GM18907 (cell line): ENCODE measurements around the gene JAG1.

Source experiments
- ATAC-seq: cut with Tn5 transposase; IDR thresholded peaks from one replicate; pipeline ENCODE4 v1.9.1; 2021; ENCODE audit warnings: mild to moderate bottlenecking, moderate library complexity; ENCODE audit not compliant: unreplicated experiment

Gene JAG1

GRCh38 chr20:10673842-10674683 is at the start of gene JAG1:
TSS of gene JAG1 (minus strand) at chr20:10673999. CDS start at chr20:10673530, 469 bp downstream.
- ATAC-seq: peak; percentile 64

GRCh38 chr20:10721976-10722375 is 48.2 kb upstream of the JAG1 start:
- ATAC-seq: no peak

DNA sequence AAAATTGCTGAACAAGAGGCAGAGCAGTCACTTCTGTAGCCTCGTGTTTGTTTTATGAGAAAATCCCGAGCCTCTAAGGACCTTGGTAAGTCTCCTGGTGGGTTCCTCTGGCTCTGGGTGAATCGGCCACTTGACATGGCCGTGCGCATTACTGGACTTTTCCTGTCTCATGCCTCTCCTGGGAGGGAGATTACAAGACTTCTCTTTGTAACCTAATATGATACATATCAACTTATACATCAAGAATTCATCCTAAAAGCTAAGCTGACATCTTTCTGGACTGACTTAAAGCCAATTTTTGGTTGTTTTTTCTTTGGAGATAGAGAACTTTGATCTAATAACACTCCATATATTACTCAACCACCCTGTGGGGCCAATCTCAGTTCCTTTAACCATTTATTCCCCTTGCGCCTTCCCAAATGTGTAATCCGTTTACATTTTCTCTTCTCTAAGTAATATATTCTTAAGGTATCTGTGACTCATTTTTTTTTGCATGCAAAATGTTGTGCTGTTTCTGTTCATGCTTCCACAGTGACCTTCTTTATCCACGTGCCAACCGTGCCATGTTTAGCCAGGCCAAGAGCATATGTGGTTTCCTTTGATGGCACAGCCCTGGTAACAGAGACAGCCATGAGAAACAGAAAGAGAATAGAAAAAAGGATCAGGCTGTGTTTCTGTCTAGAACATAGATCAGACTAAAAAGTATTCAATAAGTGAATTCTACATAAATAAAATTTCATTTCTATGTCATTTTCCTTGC is 47.5 kb upstream of the JAG1 start:
- no peak for ATAC-seq

GRCh38 chr20:10720565-10720964 is 46.8 kb upstream of the JAG1 start:
- no peak for ATAC-seq

- ATAC-seq: no peak
Observed at GRCh38 chr20:10719740-10720385, 46.1 kb upstream of the JAG1 start.

GRCh38 chr20:10718661-10719060 is 44.9 kb upstream of the JAG1 start:
- no peak for ATAC-seq

GRCh38 chr20:10716855-10717254 is 43.1 kb upstream of the JAG1 start:
- no peak for ATAC-seq

DNA sequence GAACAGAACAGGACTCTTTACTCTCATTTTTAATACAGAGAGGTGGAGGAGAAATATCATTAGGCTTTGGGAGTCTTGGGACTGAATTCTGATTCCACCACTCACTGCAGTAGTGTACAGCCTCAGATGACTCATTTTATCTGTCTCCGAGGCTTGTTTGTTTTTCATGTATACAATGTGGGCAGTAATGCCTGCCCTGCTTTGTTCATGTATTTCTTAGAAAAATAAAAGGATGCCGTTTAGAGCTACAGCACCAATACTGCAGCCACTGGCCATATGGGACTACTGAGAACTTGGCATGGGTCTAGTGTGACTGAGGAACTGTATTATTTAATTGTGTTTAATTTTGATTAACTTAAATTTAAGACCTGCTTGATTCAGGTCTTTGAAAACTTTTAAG is 41.2 kb upstream of the JAG1 start:
- peak; percentile 35 for ATAC-seq

DNA sequence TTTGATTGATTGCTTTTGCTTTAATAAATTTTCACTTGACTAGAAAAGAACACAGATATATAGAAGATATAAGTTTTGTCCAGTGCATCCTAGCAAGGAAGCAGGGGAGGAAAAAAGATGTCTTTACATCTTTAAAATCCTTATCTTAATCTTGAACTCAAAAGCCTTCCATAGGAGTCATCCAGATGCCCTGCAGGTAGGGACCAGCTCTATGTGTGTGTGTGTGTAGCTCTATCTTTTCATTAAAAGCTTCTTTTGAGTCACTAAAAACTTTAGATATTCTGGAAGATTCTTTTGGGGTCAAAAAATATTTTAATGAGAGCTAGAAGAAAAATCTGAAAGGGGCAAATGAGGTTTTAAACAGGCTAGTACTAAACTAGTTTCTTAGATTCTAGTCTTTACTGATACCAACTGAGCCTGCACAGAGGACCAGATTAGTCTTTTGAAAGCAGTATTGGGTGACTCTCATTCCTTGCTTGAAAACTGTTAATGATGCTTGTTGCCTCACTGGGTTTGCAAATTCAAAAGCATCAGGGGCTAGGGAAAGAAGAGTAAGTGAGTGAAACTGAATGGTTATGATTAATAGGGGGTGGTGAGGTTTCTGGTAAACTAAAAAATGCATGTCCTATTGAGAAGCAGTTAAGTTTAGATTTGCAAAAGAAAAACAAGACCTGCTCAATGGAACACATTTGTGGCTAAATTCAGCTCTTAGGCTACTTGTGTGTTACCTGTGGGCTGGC is 40.6 kb upstream of the JAG1 start:
- peak; percentile 48 for ATAC-seq

DNA sequence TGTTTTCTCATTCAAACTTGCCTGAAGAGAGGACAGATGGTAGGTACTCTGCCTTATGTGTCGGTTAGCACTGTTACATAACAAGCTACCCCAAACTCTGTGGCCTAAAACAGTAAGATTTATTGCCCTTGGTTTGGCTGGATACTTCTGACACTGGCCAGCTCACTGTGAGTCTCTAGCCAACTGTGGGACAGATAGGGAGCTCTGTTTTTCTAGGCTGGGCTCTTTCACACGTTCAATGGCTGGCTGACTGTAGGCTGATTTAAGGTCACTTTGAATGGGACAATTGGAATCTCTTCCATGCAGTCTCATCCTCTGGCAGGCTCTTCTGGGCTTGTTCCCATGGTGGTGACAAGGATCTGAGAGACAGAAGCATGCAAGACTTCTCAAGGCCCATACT is 39.4 kb upstream of the JAG1 start:
- ATAC-seq: no peak

DNA sequence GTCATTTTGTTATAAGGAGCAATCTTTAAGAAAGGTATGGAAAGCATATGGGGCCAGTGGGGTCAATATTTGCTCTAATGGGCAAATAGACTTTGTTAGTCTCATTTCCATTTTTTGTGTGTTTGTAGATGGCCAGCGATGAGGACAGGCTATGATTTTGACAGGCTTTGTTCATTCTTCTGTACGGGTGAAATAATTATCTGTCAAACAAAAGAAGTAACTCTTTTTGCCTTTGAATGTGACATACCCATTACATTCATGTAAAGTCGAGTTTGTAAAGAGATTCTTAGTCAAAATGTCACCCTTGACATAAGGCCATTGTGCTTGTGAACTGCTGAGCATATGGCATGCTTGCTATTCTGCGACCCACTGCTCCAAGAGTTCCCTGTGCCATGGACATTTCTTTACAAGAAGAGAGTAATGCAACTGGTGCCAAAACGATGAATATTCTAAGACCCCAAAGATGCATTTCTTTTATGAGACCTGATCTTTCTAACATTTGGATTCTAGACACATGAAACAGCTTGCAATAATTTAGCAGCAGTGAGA is 38.2 kb upstream of the JAG1 start:
- ATAC-seq: no peak

GRCh38 chr20:10710991-10711775 is 37.4 kb upstream of the JAG1 start:
- ATAC-seq: no peak

- no peak for ATAC-seq
Observed at GRCh38 chr20:10709916-10710315, 36.1 kb upstream of the JAG1 start.

DNA sequence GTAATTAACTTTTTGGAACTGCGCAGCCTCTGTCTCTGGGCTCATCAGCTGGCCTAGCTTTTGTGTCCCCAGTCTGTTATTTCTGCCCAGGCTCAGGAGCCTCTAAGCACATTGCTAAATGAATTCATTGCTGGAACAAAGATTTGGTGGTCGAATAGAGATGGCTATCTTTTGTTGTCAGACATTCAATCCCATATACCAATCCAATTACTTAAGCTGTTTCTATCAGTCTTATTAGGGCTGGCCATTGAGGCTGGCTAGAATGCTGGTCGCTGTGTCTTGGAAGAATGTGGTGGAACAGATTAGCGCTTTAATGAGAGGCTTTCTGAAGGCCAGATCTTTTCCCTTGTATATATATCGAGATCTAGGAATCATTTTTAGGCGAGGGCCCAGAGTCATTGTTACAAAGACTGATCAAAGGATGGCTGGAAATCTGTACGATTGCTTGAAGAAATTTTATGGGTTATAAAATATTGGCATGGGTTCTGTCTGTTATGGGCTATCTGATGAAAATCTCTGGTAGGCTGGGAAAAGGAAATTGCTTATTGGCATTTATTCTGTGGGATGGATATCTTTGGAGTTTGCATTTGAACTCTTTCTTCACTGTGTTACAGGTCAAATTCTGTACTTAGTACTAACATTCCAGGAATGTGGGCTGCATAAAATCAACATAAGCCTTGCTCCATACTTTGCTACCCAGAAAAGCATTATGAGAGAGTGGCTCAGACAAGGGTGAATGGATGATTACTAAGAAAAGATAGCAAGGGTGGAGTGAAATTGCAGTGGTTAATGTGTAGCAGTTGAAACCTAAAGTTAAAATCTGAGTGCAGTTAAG is 34.8 kb upstream of the JAG1 start:
- no peak for ATAC-seq

GRCh38 chr20:10707791-10708190 is 34.0 kb upstream of the JAG1 start:
- ATAC-seq: no peak

DNA sequence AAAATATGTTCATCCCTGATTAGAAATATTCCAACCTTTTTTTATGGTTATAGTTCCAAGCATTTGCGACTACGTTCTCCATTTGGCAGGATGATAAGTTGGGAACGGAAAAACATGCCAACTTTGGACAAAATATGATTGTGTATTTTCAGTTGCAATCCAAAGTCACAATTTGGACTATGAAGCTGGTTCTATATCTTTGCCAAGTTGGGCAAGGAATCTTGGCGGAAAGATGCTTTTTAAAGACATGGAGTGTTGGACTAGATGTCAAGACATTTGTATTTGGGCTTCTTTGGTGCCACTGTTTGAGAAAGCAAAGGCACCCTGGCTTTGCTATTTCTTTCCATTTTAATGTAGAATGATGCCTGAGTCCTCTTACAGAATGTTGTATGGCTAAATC is 33.3 kb upstream of the JAG1 start:
- no peak for ATAC-seq

GRCh38 chr20:10706460-10706811 is 32.6 kb upstream of the JAG1 start:
- ATAC-seq: no peak

DNA sequence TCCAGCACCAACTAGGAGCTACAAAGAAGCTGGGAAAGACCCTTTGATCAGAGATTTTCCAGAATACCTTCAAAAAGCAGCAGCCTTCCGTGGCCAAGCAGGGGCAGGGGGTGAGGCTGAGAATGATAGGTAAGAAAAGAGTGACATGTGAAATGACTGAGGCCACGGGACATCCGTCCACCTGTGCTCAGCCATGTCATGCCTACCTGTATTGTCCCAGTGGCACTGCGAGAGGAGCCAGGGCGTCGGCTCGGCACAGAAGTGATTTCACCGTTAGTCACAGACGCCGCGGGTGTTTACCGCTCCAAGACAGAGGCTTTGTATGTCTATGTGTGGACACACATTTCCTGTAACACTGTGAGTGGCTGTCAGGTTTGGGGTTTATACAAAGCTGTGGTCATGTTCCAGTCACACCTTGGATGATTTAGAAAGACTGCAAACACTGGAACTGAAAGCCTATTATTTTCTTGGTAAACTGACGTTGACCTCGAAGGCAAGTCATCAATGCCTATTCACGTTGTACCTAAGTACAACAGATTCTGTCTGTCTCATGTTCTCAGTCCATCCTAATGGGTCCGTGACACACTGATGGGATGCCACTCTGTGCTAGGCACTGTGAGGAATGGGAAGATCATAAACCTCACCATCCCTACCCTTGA is 32.1 kb upstream of the JAG1 start:
- ATAC-seq: no peak

GRCh38 chr20:10701607-10702006 is 27.8 kb upstream of the JAG1 start:
- no peak for ATAC-seq
